H1 (cell line): ENCODE results near the gene SLAMF1. TPM values are rescaled to one million over a fixed set of nuclear protein-coding genes. Genes with fewer than 3 reads are reported as not detected.

Source experiments
- CTCF ChIA-PET: fragments of 300-600 bp; sonication (Branson Sonifier 250); formaldehyde crosslinking; loops from one replicate; lab custom pipeline; 2021; ENCODE audit not compliant: partially characterized antibody; lab: Charles Lee
- POLR2A ChIA-PET: fragments of 300-600 bp; sonication (Branson Sonifier 250); formaldehyde crosslinking; loops from one replicate; lab custom pipeline; 2021; ENCODE audit warnings: inconsistent platforms; ENCODE audit not compliant: partially characterized antibody; lab: Charles Lee
- DNase-seq, 2 experiments: peaks; one replicate each; pipeline versions ENCODE4 v3.0.0 to v3.0.0-alpha.2; 2010 to 2022; ENCODE audit warnings: low spot score in 2 of 2, low read depth in 1 of 2, mixed read lengths in 1 of 2
- FAIRE-seq: peaks from 2 replicates; lab custom pipeline; 2011; peaks lifted over from hg19 to GRCh38; lab: Jason Lieb, UNC
- H2AFZ ChIP-seq: 2 replicates; pipeline ENCODE4 v1.8.1; 2012; ENCODE audit warnings: low read length, inconsistent platforms
- H2AK5ac ChIP-seq: 2 replicates; pipeline ENCODE4 v1.6.1; 2013; ENCODE audit warnings: low read depth, low read length
- H2BK120ac ChIP-seq: replicated peaks from 2 replicates; pipeline ENCODE3; 2013; ENCODE audit warnings: low read depth, low read length, inconsistent platforms
- H2BK12ac ChIP-seq: 2 replicates; pipeline ENCODE4 v1.6.1; 2013; ENCODE audit warnings: low read depth, low read length
- H2BK15ac ChIP-seq: 2 replicates; pipeline ENCODE4 v1.6.1; 2013; ENCODE audit warnings: low read length
- H2BK20ac ChIP-seq: 2 replicates; pipeline ENCODE4 v1.6.1; 2013; ENCODE audit warnings: low read length
- H2BK5ac ChIP-seq: 2 replicates; pipeline ENCODE4 v1.6.1; 2013; ENCODE audit warnings: low read depth, low read length
- H3K14ac ChIP-seq: 2 replicates; pipeline ENCODE4 v1.6.1; 2013; ENCODE audit warnings: inconsistent platforms; ENCODE audit not compliant: insufficient read length
- H3K18ac ChIP-seq: 2 replicates; pipeline ENCODE4 v1.6.1; 2013; ENCODE audit warnings: low read length; ENCODE audit errors: extremely low read depth
- H3K23ac ChIP-seq: 2 replicates; pipeline ENCODE4 v1.6.1; 2013; ENCODE audit warnings: inconsistent platforms; ENCODE audit not compliant: insufficient read length
- H3K23me2 ChIP-seq: 2 replicates; pipeline ENCODE4 v1.6.1; 2013; ENCODE audit warnings: low read depth, low read length
- H3K27ac ChIP-seq: 2 replicates; pipeline ENCODE4 v1.6.1; 2011; ENCODE audit warnings: low read depth, low read length, inconsistent platforms
- H3K27me3 ChIP-seq, 4 experiments: replicated peaks in 1 of 4; 1 replicate in 1 of 4; 2 replicates in 3 of 4; pipeline versions ENCODE4 v1.6.1 to v1.8.1; 2011 to 2013; ENCODE audit warnings: low read length in 3 of 4, mild to moderate bottlenecking in 3 of 4, inconsistent platforms in 2 of 4, mixed read lengths in 2 of 4, moderate library complexity in 1 of 4; ENCODE audit not compliant: control insufficient read depth in 3 of 4, insufficient read depth in 3 of 4; ENCODE audit errors: extremely low read depth in 1 of 4
- H3K36me3 ChIP-seq, 4 experiments: 2 replicates each; pipeline versions ENCODE4 v1.6.1 to v1.8.1; 2011 to 2013; ENCODE audit warnings: mild to moderate bottlenecking in 4 of 4, low read length in 3 of 4, moderate library complexity in 2 of 4, control low read depth in 1 of 4, inconsistent platforms in 1 of 4; ENCODE audit not compliant: insufficient read depth in 4 of 4, control insufficient read depth in 2 of 4
- H3K4ac ChIP-seq: replicated peaks from 2 replicates; pipeline ENCODE3; 2013; ENCODE audit warnings: low read length, low read depth, mixed read lengths, inconsistent platforms; ENCODE audit not compliant: insufficient read length
- H3K4me1 ChIP-seq, 4 experiments: replicated peaks in 1 of 4; 1 replicate in 1 of 4; 2 replicates in 3 of 4; pipeline versions ENCODE4 v1.6.1 to v1.8.1; 2011 to 2013; ENCODE audit warnings: low read length in 3 of 4, inconsistent platforms in 2 of 4, mixed read lengths in 1 of 4; ENCODE audit not compliant: insufficient read depth in 4 of 4, control insufficient read depth in 3 of 4
- H3K4me2 ChIP-seq, 2 experiments: 2 replicates each; pipeline versions ENCODE4 v1.6.1 to v1.8.1; 2011 to 2013; ENCODE audit warnings: low read depth in 2 of 2, low read length in 2 of 2, control low read depth in 1 of 2, inconsistent platforms in 1 of 2, mild to moderate bottlenecking in 1 of 2; ENCODE audit not compliant: insufficient read depth in 1 of 2
- H3K4me3 ChIP-seq, 4 experiments: fragments of 200-600, 300-600 bp in 1 of 4; sonication (generic), shearing (Covaris generic), sonication (Bioruptor Twin) in 1 of 4; 2 replicates each; pipeline versions ENCODE4 v1.5.1 to v1.8.1; 2011 to 2016; ENCODE audit warnings: low read length in 4 of 4, low read depth in 3 of 4, control low read depth in 2 of 4, inconsistent platforms in 2 of 4, mild to moderate bottlenecking in 2 of 4, mixed read lengths in 1 of 4, moderate library complexity in 1 of 4; ENCODE audit not compliant: insufficient read depth in 2 of 4; ENCODE audit errors: extremely low read depth in 1 of 4
- H3K56ac ChIP-seq: replicated peaks from 2 replicates; pipeline ENCODE3; 2013; ENCODE audit warnings: low read depth, mild to moderate bottlenecking, mixed read lengths, low read length, inconsistent platforms; ENCODE audit not compliant: insufficient read length
- H3K79me1 ChIP-seq: 2 replicates; pipeline ENCODE4 v1.6.1; 2013; ENCODE audit warnings: low read depth, low read length, control low read depth
- H3K79me2 ChIP-seq, 2 experiments: 2 replicates each; pipeline versions ENCODE4 v1.6.1 to v1.8.1; 2012 to 2013; ENCODE audit warnings: low read length in 2 of 2, mild to moderate bottlenecking in 2 of 2, inconsistent platforms in 1 of 2; ENCODE audit not compliant: insufficient read depth in 2 of 2, control insufficient read depth in 1 of 2
- H3K9ac ChIP-seq, 4 experiments: replicated peaks in 1 of 4; 1 replicate in 1 of 4; 2 replicates in 3 of 4; pipeline versions ENCODE4 v1.6.1 to v1.8.1; 2011 to 2013; ENCODE audit warnings: low read depth in 3 of 4, low read length in 3 of 4, control low read depth in 2 of 4, mild to moderate bottlenecking in 2 of 4, moderate library complexity in 2 of 4, inconsistent platforms in 1 of 4; ENCODE audit errors: extremely low read depth in 1 of 4
- H3K9me3 ChIP-seq, 2 experiments: 2 replicates each; pipeline versions ENCODE4 v1.6.1 to v1.8.1; 2012 to 2013; ENCODE audit warnings: mild to moderate bottlenecking in 2 of 2, moderate library complexity in 2 of 2, control low read depth in 1 of 2, inconsistent platforms in 1 of 2, low read depth in 1 of 2, low read length in 1 of 2, mixed read lengths in 1 of 2; ENCODE audit not compliant: insufficient read depth in 2 of 2
- H4K20me1 ChIP-seq, 2 experiments: replicated peaks in 1 of 2; 2 replicates each; pipeline versions ENCODE3 to v1.8.1; 2011 to 2013; ENCODE audit warnings: inconsistent platforms in 2 of 2, low read length in 2 of 2, mild to moderate bottlenecking in 1 of 2; ENCODE audit not compliant: insufficient read depth in 2 of 2, control insufficient read depth in 1 of 2
- H4K5ac ChIP-seq: 2 replicates; pipeline ENCODE4 v1.6.1; 2013; ENCODE audit warnings: low read length, low read depth, mixed read lengths, inconsistent platforms; ENCODE audit not compliant: insufficient read length
- H4K8ac ChIP-seq: 2 replicates; pipeline ENCODE4 v1.8.0; 2013; ENCODE audit warnings: mild to moderate bottlenecking, moderate library complexity, low read length, inconsistent platforms; ENCODE audit not compliant: insufficient read depth; ENCODE audit errors: extremely low read depth
- H4K91ac ChIP-seq: replicated peaks from 2 replicates; pipeline ENCODE3; 2013; ENCODE audit warnings: low read length, mixed read lengths, inconsistent platforms; ENCODE audit not compliant: insufficient read length
- BRCA1 ChIP-seq: IDR thresholded peaks from 2 replicates; pipeline ENCODE4 v1.6.1; 2012; ENCODE audit warnings: low read depth, low read length, improper control_type of control experiment
- CEBPB ChIP-seq: IDR thresholded peaks from 2 replicates; pipeline ENCODE4 v1.6.1; 2012; ENCODE audit warnings: low read depth, low read length
- CTCF ChIP-seq, 3 experiments: IDR thresholded peaks; 1 replicate in 2 of 3; 2 replicates in 1 of 3; pipeline versions ENCODE4 v1.5.1 to v1.6.1; 2011; ENCODE audit warnings: low read length in 3 of 3, mild to moderate bottlenecking in 3 of 3, inconsistent platforms in 2 of 3, low read depth in 1 of 3, moderate library complexity in 1 of 3; ENCODE audit not compliant: insufficient read depth in 1 of 3; ENCODE audit errors: control extremely low read depth in 1 of 3
- EGR1 ChIP-seq: IDR thresholded peaks from 2 replicates; pipeline ENCODE4 v1.6.1; 2011; ENCODE audit warnings: low read depth, low read length, borderline replicate concordance
- KDM4A ChIP-seq: IDR thresholded peaks from one replicate; pipeline ENCODE4 v1.7.1; 2012; ENCODE audit warnings: low read depth, mild to moderate bottlenecking, moderate library complexity, low read length, inconsistent platforms; ENCODE audit not compliant: severe bottlenecking
- MAX ChIP-seq: IDR thresholded peaks from 2 replicates; pipeline ENCODE4 v1.6.1; 2012; ENCODE audit warnings: inconsistent platforms
- SIN3A ChIP-seq, 2 experiments: IDR thresholded peaks in 1 of 2; conservative IDR thresholded peaks in 1 of 2; 2 replicates each; pipeline ENCODE4 v1.6.1; 2011 to 2012; ENCODE audit warnings: low read length in 2 of 2, improper control_type of control experiment in 1 of 2, low read depth in 1 of 2, mild to moderate bottlenecking in 1 of 2
- SP1 ChIP-seq: IDR thresholded peaks from 2 replicates; pipeline ENCODE4 v1.6.1; 2011; ENCODE audit warnings: low read depth, low read length
- TAF1 ChIP-seq: IDR thresholded peaks from 2 replicates; pipeline ENCODE4 v1.6.1; 2011; ENCODE audit warnings: mild to moderate bottlenecking, low read depth, low read length
- WGBS, 2 experiments: shearing (Covaris generic) in 1 of 2; methylation state at CpG; one replicate each; pipeline versions ENCODE4 v1.1.6 to v1.1.7; 2013 to 2015; ENCODE audit warnings: low lambda C conversion rate in 2 of 2, mixed read lengths in 2 of 2, inconsistent platforms in 1 of 2, low coverage in 1 of 2, missing lambda C conversion rate in 1 of 2; ENCODE audit not compliant: insufficient replicate concordance in 2 of 2, insufficient coverage in 1 of 2, insufficient read length in 1 of 2; ENCODE audit errors: extremely low coverage in 1 of 2, missing lambda C conversion rate in 1 of 2; 5-methylcytosine and 5-hydroxymethylcytosine counted together
- polyA plus RNA-seq, 7 experiments: library from polyadenylated mRNA; depleted of rRNA in 3 of 7; stranded (reverse) in 5 of 7; unstranded in 2 of 7; fragments of >200 nt in 5 of 7; fragments of 200-250 nt in 2 of 7; gene quantifications; 1 replicate in 5 of 7; 2 replicates in 1 of 7; 4 replicates in 1 of 7; pipeline versions ENCODE4 v1.2.1 to v1.2.3, GENCODE V29; 2011 to 2013; ENCODE audit warnings: missing spikeins in 2 of 7, mixed read lengths in 2 of 7
- total RNA-seq: library from RNA; stranded (reverse); fragmentation: NEBNext Ultra II Directional; extraction: Animal tissue kit (Norgen Biotek cat#: 25700); gene quantifications from 2 replicates; pipeline ENCODE4 v1.2.1, GENCODE V29; 2021

SLAMF1 gene
- total and polyA plus RNA-seq, 2 of the 8 experiments (the other 6 are each of a cell fraction or from before 2014, with no cell fraction given): not detected

- WGBS, 2 experiments: 71% methylated on average over 4 of the region's 4 CpGs; no CpG with 5 or more reads in 1 of the 2 experiments
- Histone ChIP-seq H3K14ac (no peak overlapping the region), H3K79me1 (no peaks in the 10 kb centered on the region), H3K27me3 (no peaks in the 10 kb centered on the region), H3K23me2 (no peaks in the 10 kb centered on the region), H3K4me2 (no peak overlapping the region), H4K91ac (no peak overlapping the region), H3K56ac (no peak overlapping the region), H3K9me3 (no peaks in the 10 kb centered on the region), H3K79me2 (no peaks in the 10 kb centered on the region), H3K4me1 (peaks cover 0 to 4% (median 0%) of the 10 kb centered on the region in 4 experiments; a peak in 1 of 7 replicates), H4K5ac (no peak overlapping the region), H2BK15ac (no peak overlapping the region), H3K18ac (no peak overlapping the region), H2BK20ac (no peak overlapping the region), H2BK120ac (no peak overlapping the region), H3K4me3 (no peak overlapping the region), H2AK5ac (no peak overlapping the region), H3K23ac (no peak overlapping the region), H2BK12ac (no peak overlapping the region), H2BK5ac (no peak overlapping the region), H2AFZ (no peak overlapping the region), H3K36me3 (no peaks in the 10 kb centered on the region), H3K4ac (no peak overlapping the region), H4K20me1 (no peaks in the 10 kb centered on the region), H3K9ac (no peak overlapping the region), H4K8ac (no peak overlapping the region), H3K27ac (no peak overlapping the region)
- FAIRE-seq (no peak), DNase-seq (no peak)
- POLR2A ChIA-PET: no interaction called here
- CTCF ChIA-PET: interaction anchor here (0.5 to 7.7 kb wide), 21 partner anchors 8 to 702 kb away, joined by 3 to 77 read pairs (median 4); partner anchors contain the start of genes CD244, ITLN2 and KLHDC9
- TF ChIP-seq CEBPB (no peak), MAX (no peak), KDM4A (no peak), CTCF (IDR thresholded peaks at IDR 0.05; ENCODE audit: control extremely low read depth in 1 of 3, insufficient read depth in 1 of 3, low read depth in 1 of 3, low read length in 3 of 3) (no peak), TAF1 (no peak), SP1 (no peak), BRCA1 (no peak), SIN3A (conservative IDR thresholded peaks at IDR 0.05 in 1 of 2, IDR thresholded peaks at IDR 0.05 in 1 of 2; ENCODE audit: low read depth in 1 of 2, low read length in 2 of 2) (no peak), EGR1 (no peak)
Observed at GRCh38 chr1:160682983-160683865, 36.4 kb upstream of the SLAMF1 start.
